SK-N-SH treated with all-trans-retinoic acid at 6 μM for 48 hours (cell line): Measurements from ENCODE around the gene SPTSSB.

Experiments
- ARNTL ChIP-seq: fragments of 450-650 bp; formaldehyde crosslinking; IDR thresholded peaks from 2 replicates; pipeline ENCODE4 v1.5.0; 2020; ENCODE audit warnings: low read depth, mild to moderate bottlenecking, moderate library complexity, borderline replicate concordance
- BACH2 ChIP-seq: fragments of 250-450 bp; sonication (Bioruptor Pico); IDR thresholded peaks from 2 replicates; pipeline ENCODE4 v1.9.0; 2021; ENCODE audit warnings: mild to moderate bottlenecking, borderline replicate concordance
- CREB5 ChIP-seq: fragments of 250-450 bp; sonication (Bioruptor Pico); IDR thresholded peaks from 2 replicates; pipeline ENCODE4 v1.5.1; 2020; ENCODE audit warnings: low read depth, mild to moderate bottlenecking, moderate library complexity
- CSDC2 ChIP-seq: fragments of 250-450 bp; sonication (Bioruptor Pico); IDR thresholded peaks from 2 replicates; pipeline ENCODE4 v1.5.0; 2020; ENCODE audit warnings: mild to moderate bottlenecking, moderate library complexity
- ESRRG ChIP-seq: fragments of 250-450 bp; sonication (Bioruptor Pico); IDR thresholded peaks from 2 replicates; pipeline ENCODE4 v1.6.1; 2021; ENCODE audit warnings: mild to moderate bottlenecking
- GLIS3 ChIP-seq: fragments of 250-450 bp; sonication (Bioruptor Pico); IDR thresholded peaks from 2 replicates; pipeline ENCODE4 v1.5.0; 2020; ENCODE audit warnings: mild to moderate bottlenecking, moderate library complexity
- PPARA ChIP-seq: fragments of 250-450 bp; sonication (Bioruptor Pico); IDR thresholded peaks from 2 replicates; pipeline ENCODE4 v1.5.0; 2020; ENCODE audit warnings: mild to moderate bottlenecking, borderline replicate concordance
- RARB ChIP-seq: fragments of 250-450 bp; sonication (Bioruptor Pico); IDR thresholded peaks from 2 replicates; pipeline ENCODE4 v1.8.0; 2021; ENCODE audit warnings: mild to moderate bottlenecking, moderate library complexity
- SNAI2 ChIP-seq: fragments of 250-450 bp; sonication (Bioruptor Pico); IDR thresholded peaks from 2 replicates; pipeline ENCODE4 v1.5.0; 2020; ENCODE audit warnings: mild to moderate bottlenecking, moderate library complexity
- TCF4 ChIP-seq: fragments of 250-450 bp; sonication (Bioruptor Pico); IDR thresholded peaks from 2 replicates; pipeline ENCODE4 v1.8.0; 2021; ENCODE audit warnings: mild to moderate bottlenecking, moderate library complexity, borderline replicate concordance
- ZNF70 ChIP-seq: fragments of 450-650 bp; formaldehyde crosslinking; IDR thresholded peaks from 2 replicates; pipeline ENCODE4 v1.5.0; 2020; ENCODE audit warnings: mild to moderate bottlenecking, moderate library complexity
- TF ChIP-seq, protein P1 (sequence below): fragments of 250-450 bp; sonication (Bioruptor Pico); IDR thresholded peaks from 2 replicates; pipeline ENCODE4 v1.8.0; 2020; ENCODE audit warnings: mild to moderate bottlenecking, moderate library complexity, borderline replicate concordance

GRCh38 chr3:161409858-161410257 is 38.5 kb upstream of the SPTSSB start:
- TF ChIP-seq CREB5 (no peak), ESRRG (no peak), RARB (CRISPR knock-in tag) (no peak), TCF4 (CRISPR knock-in tag) (no peak), ARNTL (CRISPR knock-in tag) (no peak), CSDC2 (CRISPR knock-in tag) (no peak), PPARA (no peak), BACH2 (no peak), SNAI2 (CRISPR knock-in tag) (no peak), GLIS3 (no peak), ZNF70 (CRISPR knock-in tag) (no peak)
- TF ChIP-seq, protein P1, sequence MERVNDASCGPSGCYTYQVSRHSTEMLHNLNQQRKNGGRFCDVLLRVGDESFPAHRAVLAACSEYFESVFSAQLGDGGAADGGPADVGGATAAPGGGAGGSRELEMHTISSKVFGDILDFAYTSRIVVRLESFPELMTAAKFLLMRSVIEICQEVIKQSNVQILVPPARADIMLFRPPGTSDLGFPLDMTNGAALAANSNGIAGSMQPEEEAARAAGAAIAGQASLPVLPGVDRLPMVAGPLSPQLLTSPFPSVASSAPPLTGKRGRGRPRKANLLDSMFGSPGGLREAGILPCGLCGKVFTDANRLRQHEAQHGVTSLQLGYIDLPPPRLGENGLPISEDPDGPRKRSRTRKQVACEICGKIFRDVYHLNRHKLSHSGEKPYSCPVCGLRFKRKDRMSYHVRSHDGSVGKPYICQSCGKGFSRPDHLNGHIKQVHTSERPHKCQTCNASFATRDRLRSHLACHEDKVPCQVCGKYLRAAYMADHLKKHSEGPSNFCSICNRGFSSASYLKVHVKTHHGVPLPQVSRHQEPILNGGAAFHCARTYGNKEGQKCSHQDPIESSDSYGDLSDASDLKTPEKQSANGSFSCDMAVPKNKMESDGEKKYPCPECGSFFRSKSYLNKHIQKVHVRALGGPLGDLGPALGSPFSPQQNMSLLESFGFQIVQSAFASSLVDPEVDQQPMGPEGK (CRISPR knock-in tag) = no peak
